ENCODE data around the gene WDR44.
"Not testable (repeated sequence)": the region's sequence is repeated elsewhere in the genome, so short reads cannot be mapped to it uniquely, and the experiment has no call there.

The WDR44 gene, protein sequence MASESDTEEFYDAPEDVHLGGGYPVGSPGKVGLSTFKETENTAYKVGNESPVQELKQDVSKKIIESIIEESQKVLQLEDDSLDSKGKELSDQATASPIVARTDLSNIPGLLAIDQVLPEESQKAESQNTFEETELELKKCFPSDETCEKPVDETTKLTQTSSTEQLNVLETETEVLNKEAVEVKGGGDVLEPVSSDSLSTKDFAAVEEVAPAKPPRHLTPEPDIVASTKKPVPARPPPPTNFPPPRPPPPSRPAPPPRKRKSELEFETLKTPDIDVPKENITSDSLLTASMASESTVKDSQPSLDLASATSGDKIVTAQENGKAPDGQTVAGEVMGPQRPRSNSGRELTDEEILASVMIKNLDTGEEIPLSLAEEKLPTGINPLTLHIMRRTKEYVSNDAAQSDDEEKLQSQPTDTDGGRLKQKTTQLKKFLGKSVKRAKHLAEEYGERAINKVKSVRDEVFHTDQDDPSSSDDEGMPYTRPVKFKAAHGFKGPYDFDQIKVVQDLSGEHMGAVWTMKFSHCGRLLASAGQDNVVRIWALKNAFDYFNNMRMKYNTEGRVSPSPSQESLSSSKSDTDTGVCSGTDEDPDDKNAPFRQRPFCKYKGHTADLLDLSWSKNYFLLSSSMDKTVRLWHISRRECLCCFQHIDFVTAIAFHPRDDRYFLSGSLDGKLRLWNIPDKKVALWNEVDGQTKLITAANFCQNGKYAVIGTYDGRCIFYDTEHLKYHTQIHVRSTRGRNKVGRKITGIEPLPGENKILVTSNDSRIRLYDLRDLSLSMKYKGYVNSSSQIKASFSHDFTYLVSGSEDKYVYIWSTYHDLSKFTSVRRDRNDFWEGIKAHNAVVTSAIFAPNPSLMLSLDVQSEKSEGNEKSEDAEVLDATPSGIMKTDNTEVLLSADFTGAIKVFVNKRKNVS

DNA sequence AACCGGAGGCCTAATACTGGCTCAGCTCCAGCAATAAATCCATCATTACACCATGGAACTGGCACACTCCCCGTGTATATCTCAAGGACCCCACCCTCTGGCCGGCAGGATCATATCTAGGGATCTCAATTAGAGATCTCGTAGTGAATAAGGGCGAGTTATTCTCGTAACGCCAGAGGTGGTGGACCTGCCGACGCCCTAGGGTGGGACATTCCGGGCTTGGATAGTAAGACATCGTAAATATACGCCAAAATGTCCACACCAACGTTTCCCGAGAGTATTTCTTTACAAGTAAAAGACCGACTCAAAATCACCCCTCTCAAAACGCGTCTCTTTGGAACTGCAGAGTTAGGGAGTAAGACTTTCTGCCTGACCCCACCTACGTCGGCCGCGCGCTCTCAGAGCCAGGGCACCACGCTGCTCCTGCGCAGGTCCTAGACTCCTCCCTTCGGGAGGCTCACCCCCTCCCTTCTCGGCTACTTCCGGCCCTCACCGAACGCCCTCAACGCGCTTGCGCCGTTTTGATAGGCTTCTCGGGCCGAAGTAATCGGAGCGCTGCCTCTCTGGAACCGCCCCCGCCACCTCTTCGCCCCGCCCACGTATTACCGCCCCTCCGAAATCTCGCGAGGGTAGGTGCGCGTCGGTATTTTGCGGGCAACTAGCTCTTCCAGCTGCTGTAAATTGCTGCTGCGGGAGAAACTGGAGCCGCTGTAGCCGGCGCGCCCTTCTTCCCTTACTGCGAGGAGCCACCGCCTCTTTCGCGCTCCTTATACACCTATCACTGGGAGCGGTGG lies at the start of gene WDR44:
WDR44 (plus strand) TSS at position 643 of the 794 bp plus-strand sequence. CDS start 398 bp downstream, outside the sequence.
- DNase-seq, result peak; percentile 97

GRCh38 chrX:118305827-118306226 lies 40.1 kb upstream of the WDR44 start:
- DNase-seq, result not testable (repeated sequence)

DNA sequence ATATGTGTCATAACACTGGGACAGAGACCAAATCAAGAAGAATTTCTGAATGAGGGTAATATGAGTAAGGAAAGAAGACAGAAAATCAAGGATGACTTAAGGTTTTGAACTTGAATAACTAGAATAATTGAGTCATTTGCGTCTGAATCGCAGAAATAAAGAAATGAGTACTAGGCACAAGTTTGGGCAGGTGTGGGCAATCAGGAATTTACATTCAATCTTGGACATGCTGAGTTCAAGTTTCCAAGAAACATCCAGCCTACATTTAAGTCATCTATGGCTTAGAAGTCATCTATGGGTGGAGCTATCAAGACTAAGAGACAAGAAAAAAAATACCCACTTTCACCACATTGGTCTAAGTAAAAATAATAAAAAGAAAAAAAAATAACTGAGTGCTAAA lies 30.4 kb upstream of the WDR44 start:
- DNase-seq, result no peak

GRCh38 chrX:118324588-118324987 lies 21.3 kb upstream of the WDR44 start:
- no peak for DNase-seq

- no peak for DNase-seq
Observed at GRCh38 chrX:118325453-118325852, 20.5 kb upstream of the WDR44 start.

- no peak for DNase-seq
Observed at GRCh38 chrX:118329175-118329574, 16.7 kb upstream of the WDR44 start.

DNA sequence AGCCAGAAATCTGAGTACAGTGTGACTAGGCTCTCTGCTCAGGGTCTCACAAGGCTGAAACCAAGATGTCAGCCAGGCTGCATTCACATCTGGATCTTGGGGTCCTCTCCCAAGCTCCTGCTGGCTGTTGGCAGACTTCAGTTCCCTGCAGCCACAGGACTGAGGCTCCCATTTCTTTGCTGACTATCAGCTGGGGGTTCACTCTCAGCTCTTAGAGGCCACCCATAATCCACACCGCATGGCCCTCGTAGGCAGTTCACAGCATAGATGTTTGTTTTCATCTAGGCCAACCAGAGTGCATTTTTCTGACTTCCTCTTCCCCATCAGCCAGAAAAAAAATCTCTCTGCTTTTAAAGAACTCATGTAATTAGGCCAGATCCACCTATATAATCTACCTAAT lies 8.2 kb upstream of the WDR44 start:
- no peak for DNase-seq

DNA sequence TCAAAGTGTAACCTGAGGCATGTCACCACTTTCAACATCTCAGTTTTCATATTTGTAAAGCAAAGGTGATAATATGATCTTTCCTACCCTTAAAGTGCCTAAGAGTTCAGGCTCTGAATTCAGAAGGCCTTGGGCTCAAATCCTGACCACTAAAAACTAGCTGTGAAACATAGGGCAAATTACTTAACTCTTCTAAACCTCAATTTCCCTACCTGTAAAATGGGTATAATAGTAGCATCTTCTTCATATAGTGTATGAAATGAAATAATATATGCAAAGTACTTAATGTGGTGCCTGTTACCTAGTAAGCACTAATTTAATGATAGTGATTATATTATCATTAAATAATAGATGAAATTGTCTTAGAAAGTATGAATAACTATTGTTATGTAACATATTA lies 7.0 kb upstream of the WDR44 start:
- DNase-seq, result no peak

GRCh38 chrX:118345045-118345463 lies 852 bp upstream of the WDR44 start:
- DNase-seq, result no peak

DNA sequence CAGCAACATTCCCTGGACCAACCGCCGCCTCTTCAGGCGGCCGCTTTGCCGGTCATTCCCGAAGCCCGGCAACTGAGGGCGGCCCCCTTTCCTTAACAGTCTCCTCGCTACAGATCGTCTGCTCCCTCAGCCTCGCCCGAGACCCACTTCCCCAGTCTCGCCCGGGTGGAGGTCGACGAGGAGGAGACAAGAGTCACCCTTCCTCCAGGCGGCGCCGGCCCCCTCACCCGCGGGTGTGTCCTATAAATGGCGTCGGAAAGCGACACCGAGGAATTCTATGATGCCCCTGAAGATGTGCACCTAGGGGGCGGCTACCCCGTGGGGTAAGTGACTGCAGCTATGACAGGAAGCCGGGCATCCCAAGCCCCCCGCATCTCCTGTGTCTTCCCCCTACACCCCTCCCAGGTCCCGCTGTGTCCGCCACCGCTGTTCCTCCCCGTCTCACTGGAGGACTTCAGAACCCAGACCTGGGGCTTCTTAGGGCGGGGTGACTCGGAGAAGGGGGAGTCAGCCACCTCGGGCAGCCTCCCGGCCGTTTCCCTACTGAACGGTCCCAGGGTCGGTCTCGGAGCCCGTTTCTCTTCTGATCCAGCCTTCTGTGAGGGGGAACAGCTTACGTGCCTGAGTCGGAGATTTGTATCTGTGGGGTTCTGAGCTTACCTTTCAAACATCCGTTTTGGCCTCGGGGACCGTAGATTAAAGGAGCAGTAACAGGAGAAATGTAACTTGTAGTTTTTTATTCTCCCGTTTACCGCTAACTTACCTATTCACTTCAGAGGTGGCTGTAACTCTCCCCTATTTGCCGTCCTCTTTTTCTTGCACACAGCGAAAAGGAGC lies 570 bp downstream of the WDR44 start:
- DNase-seq, result peak; percentile 64

- DNase-seq, result peak; percentile 17
Observed at GRCh38 chrX:118347131-118347530, 1.2 kb downstream of the WDR44 start.

DNA sequence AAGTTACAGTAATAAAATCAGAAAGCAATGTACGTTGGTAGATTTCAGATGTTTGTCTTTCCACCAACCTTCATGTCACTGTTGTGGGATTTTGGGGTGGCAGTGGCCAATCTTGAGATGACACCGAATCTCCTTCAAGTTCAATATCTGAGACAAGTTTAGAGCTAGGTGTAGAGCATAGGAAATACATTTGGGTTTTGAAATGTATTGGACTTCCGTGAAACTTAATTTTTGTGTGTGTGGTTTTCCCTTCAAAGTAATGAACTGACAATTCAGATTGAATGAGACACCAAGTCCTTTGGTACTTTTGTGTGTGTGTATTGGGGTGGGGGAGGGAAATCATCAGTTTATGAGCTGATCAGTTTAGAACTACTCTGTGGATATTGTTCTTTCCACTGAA lies 1.8 kb downstream of the WDR44 start:
- DNase-seq, result no peak

DNA sequence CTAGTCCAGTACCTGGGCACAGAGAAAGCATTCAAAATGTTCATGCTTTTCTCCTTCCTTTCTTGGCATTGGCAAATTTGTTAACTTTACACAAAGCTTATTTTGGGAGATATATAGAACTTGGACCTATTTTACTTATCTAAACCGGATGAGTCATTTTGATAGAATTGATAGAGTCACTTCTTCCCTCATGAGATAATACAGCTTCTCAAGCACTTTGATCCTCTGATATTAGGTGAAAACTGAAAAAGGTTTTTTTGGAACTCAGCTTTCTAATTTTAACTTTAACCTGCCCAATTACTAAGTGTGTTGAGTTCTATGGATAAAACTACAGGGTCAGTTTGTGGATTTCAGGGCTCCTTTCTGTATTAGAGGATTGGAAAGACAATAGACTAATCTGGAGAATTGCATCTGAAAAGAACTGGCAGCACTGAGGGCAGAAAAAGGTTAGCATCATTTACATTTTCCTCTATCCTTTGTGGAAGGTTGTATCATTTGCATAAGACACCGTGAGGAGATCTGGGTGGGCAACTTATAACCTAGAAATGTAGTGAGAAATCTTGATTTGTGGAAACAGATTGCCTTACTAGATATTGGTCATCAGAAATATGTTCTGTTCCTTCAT lies 2.4 kb downstream of the WDR44 start:
- no peak for DNase-seq

GRCh38 chrX:118349188-118349587 lies 3.3 kb downstream of the WDR44 start:
- no peak for DNase-seq

- no peak for DNase-seq
Observed at GRCh38 chrX:118350221-118350620, 4.3 kb downstream of the WDR44 start.

DNA sequence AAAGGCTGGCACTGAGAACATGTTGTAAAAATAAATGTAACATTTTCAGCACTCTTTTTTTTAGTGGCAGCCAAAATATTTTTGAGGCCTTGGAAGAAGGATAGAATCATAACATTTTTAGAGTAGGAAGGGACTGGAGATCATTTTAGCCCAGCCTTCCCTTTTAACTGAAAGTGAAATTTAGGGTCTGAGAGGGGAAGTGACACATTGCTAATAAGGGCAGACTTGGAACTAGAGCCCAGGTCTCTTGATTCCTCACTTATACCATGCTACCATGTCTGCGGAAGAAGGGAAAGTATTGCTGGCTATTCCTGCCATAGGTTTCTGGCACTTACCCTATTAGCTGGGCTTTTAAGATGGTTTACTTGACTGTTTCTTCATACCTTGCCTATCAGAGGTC lies 4.8 kb downstream of the WDR44 start:
- DNase-seq, result no peak

- DNase-seq, result no peak
Observed at GRCh38 chrX:118352566-118352965, 6.7 kb downstream of the WDR44 start.

DNA sequence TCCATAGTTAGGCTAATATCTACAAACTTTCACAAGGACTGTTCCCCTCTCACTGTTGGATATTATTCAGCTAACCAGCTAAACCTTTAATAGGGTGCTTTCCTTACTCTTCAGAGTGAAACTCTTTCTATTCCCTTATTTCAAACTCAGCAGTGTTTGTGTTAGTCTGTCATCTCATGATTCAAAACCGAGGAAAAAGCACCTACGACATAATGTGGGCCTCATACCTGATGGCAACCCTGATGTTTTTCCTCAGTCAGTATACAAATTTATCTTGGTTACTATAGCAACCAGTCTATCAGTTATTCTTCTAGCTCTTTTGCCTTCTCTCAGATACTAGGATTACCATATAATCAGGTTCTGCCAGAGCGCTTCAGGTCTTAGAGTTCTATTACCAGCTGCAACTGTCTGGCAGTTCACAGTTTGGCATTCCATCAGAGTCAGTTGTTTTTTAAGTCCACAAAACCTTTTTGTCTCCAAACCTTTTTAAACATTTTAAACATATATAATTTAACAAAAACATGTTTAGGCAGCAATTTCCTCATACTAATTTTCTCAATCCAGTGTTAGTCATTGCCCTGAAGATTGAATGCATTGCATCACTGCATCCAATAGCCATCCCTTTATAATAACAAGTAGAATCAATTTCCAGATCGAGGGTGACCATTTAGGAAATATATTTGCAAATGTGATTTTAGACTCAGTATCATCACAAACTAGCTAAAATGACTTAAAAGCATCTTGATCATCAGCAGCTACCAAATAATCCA lies 7.4 kb downstream of the WDR44 start:
- no peak for DNase-seq

DNA sequence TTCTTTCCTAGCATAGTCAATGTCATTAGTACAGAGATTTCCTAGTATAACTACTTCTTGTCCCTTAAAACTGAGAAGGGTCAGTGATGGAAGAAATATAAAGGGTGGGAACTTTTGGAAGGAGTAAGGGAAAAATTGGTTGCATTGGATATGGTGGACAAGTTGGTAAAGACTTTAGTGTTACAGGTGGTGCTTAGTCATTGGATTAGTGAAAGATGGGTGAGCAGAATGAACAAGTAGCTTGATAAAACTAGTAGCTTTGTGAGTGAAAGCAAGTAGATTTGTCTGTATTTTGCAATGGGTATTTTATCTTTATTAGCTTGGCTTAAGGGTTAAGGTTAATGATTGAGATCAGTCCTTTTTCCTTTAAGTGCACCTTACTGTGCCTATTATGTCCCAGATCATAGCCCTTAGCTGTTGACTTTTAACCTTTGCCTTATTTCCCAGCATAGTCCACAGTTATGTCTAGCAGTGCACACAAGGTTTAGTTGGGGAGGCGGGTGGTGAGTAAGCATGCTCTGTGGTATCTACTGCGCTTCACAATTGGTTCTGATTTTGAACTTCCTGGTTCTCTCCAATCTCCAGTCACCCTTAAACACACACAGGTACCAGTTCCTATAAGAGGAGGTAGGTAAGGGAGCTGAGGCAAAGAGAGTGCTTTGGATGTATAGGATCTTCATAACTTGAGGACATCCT lies 9.5 kb downstream of the WDR44 start:
- no peak for DNase-seq

- no peak for DNase-seq
Observed at GRCh38 chrX:118356154-118356701, 10.3 kb downstream of the WDR44 start.

Measured in RPMI8226 (cell line).